HUES6 (cell line): ENCODE results near the gene TTLL11.
"Not testable (repeated sequence)": the region's sequence is repeated elsewhere in the genome, so short reads cannot be mapped to it uniquely, and the experiment has no call there.

Experiments used
- H3K27ac ChIP-seq: 2 replicates; pipeline ENCODE4 v1.7.0; 2013; ENCODE audit warnings: low read depth, mild to moderate bottlenecking, low read length, inconsistent platforms
- H3K27me3 ChIP-seq: 2 replicates; pipeline ENCODE4 v1.6.1; 2013; ENCODE audit warnings: low read length; ENCODE audit not compliant: control insufficient read depth, insufficient read depth
- H3K36me3 ChIP-seq: 2 replicates; pipeline ENCODE4 v1.6.1; 2013; ENCODE audit warnings: low read length; ENCODE audit not compliant: control insufficient read depth, insufficient read depth
- H3K4me1 ChIP-seq: 2 replicates; pipeline ENCODE4 v1.6.1; 2013; ENCODE audit warnings: low read length; ENCODE audit not compliant: control insufficient read depth, insufficient read depth
- H3K4me3 ChIP-seq: 2 replicates; pipeline ENCODE4 v1.5.1; 2013; ENCODE audit warnings: low read depth, low read length
- H3K9ac ChIP-seq: one replicate; pipeline ENCODE4 v1.6.1; 2013; ENCODE audit warnings: mild to moderate bottlenecking, low read length
- H3K9me3 ChIP-seq: 2 replicates; pipeline ENCODE4 v1.6.1; 2013; ENCODE audit warnings: low read depth, low read length; ENCODE audit not compliant: control insufficient read depth, insufficient read depth

TTLL11 gene

GRCh38 chr9:121898856-121899255, 194.3 kb downstream of the TTLL11 start:
- no peak overlapping the region for H3K27ac ChIP-seq
- no peak overlapping the region for H3K9ac ChIP-seq
- H3K4me3 ChIP-seq: no peak overlapping the region
- H3K36me3 ChIP-seq: no peaks in the 10 kb centered on the region
- peaks cover 7% of the 10 kb centered on the region for H3K9me3 ChIP-seq
- H3K27me3 ChIP-seq: no peaks in the 10 kb centered on the region
- H3K4me1 ChIP-seq: no peaks in the 10 kb centered on the region

GRCh38 chr9:121897140-121897539, 196.0 kb downstream of the TTLL11 start:
- no peaks in the 10 kb centered on the region for H3K27me3 ChIP-seq
- H3K4me1 ChIP-seq: no peaks in the 10 kb centered on the region
- no peak overlapping the region for H3K4me3 ChIP-seq
- no peak overlapping the region for H3K27ac ChIP-seq
- H3K9ac ChIP-seq: no peak overlapping the region
- H3K36me3 ChIP-seq: no peaks in the 10 kb centered on the region
- H3K9me3 ChIP-seq: peaks cover 7% of the 10 kb centered on the region

- Histone ChIP-seq H3K36me3 (no peaks in the 10 kb centered on the region), H3K4me3 (no peak overlapping the region), H3K27me3 (no peaks in the 10 kb centered on the region), H3K27ac (no peak overlapping the region), H3K9ac (no peak overlapping the region), H3K9me3 (peaks cover 7% of the 10 kb centered on the region), H3K4me1 (no peaks in the 10 kb centered on the region)
Observed at GRCh38 chr9:121896545-121896943, 196.6 kb downstream of the TTLL11 start.

GRCh38 chr9:121895818-121896544, 197.1 kb downstream of the TTLL11 start:
- peaks cover 2% of the 10 kb centered on the region for H3K4me1 ChIP-seq
- H3K36me3 ChIP-seq: no peaks in the 10 kb centered on the region
- no peak overlapping the region for H3K9ac ChIP-seq
- no peaks in the 10 kb centered on the region for H3K27me3 ChIP-seq
- H3K27ac ChIP-seq: no peak overlapping the region
- peaks cover 7% of the 10 kb centered on the region for H3K9me3 ChIP-seq
- H3K4me3 ChIP-seq: no peak overlapping the region

GRCh38 chr9:121895358-121895757, 197.8 kb downstream of the TTLL11 start:
- no peaks in the 10 kb centered on the region for H3K36me3 ChIP-seq
- H3K9ac ChIP-seq: no peak overlapping the region
- peaks cover 7% of the 10 kb centered on the region for H3K4me1 ChIP-seq
- H3K27ac ChIP-seq: no peak overlapping the region
- no peaks in the 10 kb centered on the region for H3K27me3 ChIP-seq
- H3K9me3 ChIP-seq: peaks cover 7% of the 10 kb centered on the region
- H3K4me3 ChIP-seq: no peak overlapping the region

- not testable (repeated sequence) for H3K9me3 ChIP-seq, H3K36me3 ChIP-seq, H3K27me3 ChIP-seq, H3K4me1 ChIP-seq, H3K9ac ChIP-seq, H3K27ac ChIP-seq, H3K4me3 ChIP-seq
Observed at GRCh38 chr9:121894380-121894779, 198.7 kb downstream of the TTLL11 start.

- H3K9ac ChIP-seq: no peak overlapping the region
- H3K36me3 ChIP-seq: no peaks in the 10 kb centered on the region
- H3K9me3 ChIP-seq: no peaks in the 10 kb centered on the region
- no peak overlapping the region for H3K4me3 ChIP-seq
- peaks cover 9% of the 10 kb centered on the region for H3K4me1 ChIP-seq
- H3K27me3 ChIP-seq: no peaks in the 10 kb centered on the region
- H3K27ac ChIP-seq: no peak overlapping the region
Observed at GRCh38 chr9:121893786-121894185, 199.3 kb downstream of the TTLL11 start.

GRCh38 chr9:121892706-121893105, 200.4 kb downstream of the TTLL11 start:
- Histone ChIP-seq H3K36me3 (no peaks in the 10 kb centered on the region), H3K4me3 (no peak overlapping the region), H3K9me3 (no peaks in the 10 kb centered on the region), H3K9ac (no peak overlapping the region), H3K27me3 (no peaks in the 10 kb centered on the region), H3K27ac (no peak overlapping the region), H3K4me1 (peaks cover 19% of the 10 kb centered on the region)

GRCh38 chr9:121890746-121891145, 202.4 kb downstream of the TTLL11 start:
- no peaks in the 10 kb centered on the region for H3K36me3 ChIP-seq
- H3K4me3 ChIP-seq: no peak overlapping the region
- H3K27ac ChIP-seq: no peak overlapping the region
- no peaks in the 10 kb centered on the region for H3K27me3 ChIP-seq
- H3K4me1 ChIP-seq: peaks cover 29% of the 10 kb centered on the region
- H3K9me3 ChIP-seq: no peaks in the 10 kb centered on the region
- H3K9ac ChIP-seq: no peak overlapping the region

GRCh38 chr9:121889990-121890563, 203.0 kb downstream of the TTLL11 start:
- peaks cover 29% of the 10 kb centered on the region for H3K4me1 ChIP-seq
- H3K9ac ChIP-seq: no peak overlapping the region
- no peaks in the 10 kb centered on the region for H3K9me3 ChIP-seq
- no peak overlapping the region for H3K27ac ChIP-seq
- 0 out of 2 replicates have a peak, but pooled peaks cover 3% of the 10 kb centered on the region for H3K27me3 ChIP-seq
- no peaks in the 10 kb centered on the region for H3K36me3 ChIP-seq
- no peak overlapping the region for H3K4me3 ChIP-seq

GRCh38 chr9:121888438-121888775, 204.7 kb downstream of the TTLL11 start:
- Histone ChIP-seq H3K4me3 (no peak overlapping the region), H3K36me3 (no peaks in the 10 kb centered on the region), H3K4me1 (peaks cover 39% of the 10 kb centered on the region), H3K27me3 (0 out of 2 replicates have a peak, but pooled peaks cover 3% of the 10 kb centered on the region), H3K9me3 (no peaks in the 10 kb centered on the region), H3K27ac (no peak overlapping the region), H3K9ac (no peak overlapping the region)
